Stomach (tissue), 9 donors: ENCODE measurements around the gene CNDP2. TPM values are rescaled to one million over a fixed set of nuclear protein-coding genes. Genes with fewer than 3 reads are reported as not detected.
A peak's percentile ranks its signal among the peaks of the same experiment; 100 is the strongest.

Experiments used
- DNase-seq, 2 donors: peaks; one replicate each; pipeline versions ENCODE4 v3.0.0 to v3.0.0-alpha.2; 2013 to 2019
- H3K27ac ChIP-seq, 5 donors: fragments of 200-600 bp in 4 of 5; sonication (generic) in 4 of 5; one replicate each; pipeline ENCODE4 v1.5.1; 2013 to 2019; ENCODE audit warnings: mild to moderate bottlenecking in 1 of 5, moderate library complexity in 1 of 5
- H3K27me3 ChIP-seq, 3 donors: fragments of 200-600 bp; sonication (generic); one replicate each; pipeline ENCODE4 v1.5.1; 2017 to 2019; ENCODE audit warnings: mixed run types in 1 of 3
- H3K36me3 ChIP-seq, 4 donors: fragments of 200-600 bp; sonication (generic); 1 replicate in 3 of 4; 2 replicates in 1 of 4; pipeline ENCODE4 v1.5.1; 2016 to 2019
- H3K4me1 ChIP-seq, 4 donors: fragments of 200-600 bp; sonication (generic); one replicate each; pipeline ENCODE4 v1.5.1; 2016 to 2019
- H3K4me3 ChIP-seq, 4 donors: fragments of 200-600 bp; sonication (generic) in 3 of 4; one replicate each; pipeline ENCODE4 v1.5.1; 2016 to 2019; ENCODE audit warnings: mild to moderate bottlenecking in 1 of 4
- H3K9me3 ChIP-seq, 4 donors: fragments of 200-600 bp; sonication (generic); one replicate each; pipeline ENCODE4 v1.5.1; 2016 to 2019
- CTCF ChIP-seq, 7 experiments: fragments of 450-650 bp in 4 of 7; fragments of 200-600 bp in 3 of 7; sonication (generic) in 3 of 7; IDR thresholded peaks; one replicate each; pipeline ENCODE4 v1.5.1; 2016 to 2019; ENCODE audit warnings: antibody characterized with exemption in 7 of 7, control low read depth in 2 of 7, mild to moderate bottlenecking in 1 of 7
- EP300 ChIP-seq: sonication (generic); formaldehyde crosslinking; IDR thresholded peaks from one replicate; pipeline ENCODE4 v1.6.1; 2017; ENCODE audit warnings: antibody characterized with exemption
- POLR2A ChIP-seq, 4 donors: fragments of 450-650 bp; IDR thresholded peaks; one replicate each; pipeline ENCODE4 v1.6.1; 2016; ENCODE audit warnings: antibody characterized with exemption in 4 of 4, control low read depth in 2 of 4, mild to moderate bottlenecking in 1 of 4, moderate library complexity in 1 of 4
- POLR2AphosphoS5 ChIP-seq, 3 donors: sonication (generic); formaldehyde crosslinking; IDR thresholded peaks; one replicate each; pipeline ENCODE4 v1.6.1; 2016; ENCODE audit warnings: antibody characterized with exemption in 3 of 3
- WGBS, 5 donors: extraction: QIAGEN DNeasy Blood & Tissue Kit in 3 of 5; methylation state at CpG; one replicate each; pipeline versions ENCODE4 v1.1.5 to v1.1.7; 2013 to 2018; 5-methylcytosine and 5-hydroxymethylcytosine counted together
- intact Hi-C: fragments of 100-400 bp; cut with DNase I; formaldehyde crosslinking; loops from one replicate; pipeline ENCODE4 v1.15.1; 2023; ENCODE audit warnings: low total_unique reads
- polyA plus RNA-seq, 3 donors: library from polyadenylated mRNA; stranded (reverse); fragments of 200-250 nt; gene quantifications; one replicate each; pipeline ENCODE4 v1.2.3, GENCODE V29; 2013
- total RNA-seq, 5 donors: library from RNA; depleted of rRNA; stranded (reverse); fragments of >200 nt; gene quantifications; one replicate each; pipeline versions ENCODE4 v1.1.0 to v1.2.3, GENCODE V29; 2014 to 2016
- donor health status: healthy with polysubstance abuse.
- donor health status: Bipolar disorder and iron deficiency.
- donor health status: healthy.

CNDP2 gene
- total and polyA plus RNA-seq, 8 donors = 12.8 to 204 (median 113) TPM

DNA sequence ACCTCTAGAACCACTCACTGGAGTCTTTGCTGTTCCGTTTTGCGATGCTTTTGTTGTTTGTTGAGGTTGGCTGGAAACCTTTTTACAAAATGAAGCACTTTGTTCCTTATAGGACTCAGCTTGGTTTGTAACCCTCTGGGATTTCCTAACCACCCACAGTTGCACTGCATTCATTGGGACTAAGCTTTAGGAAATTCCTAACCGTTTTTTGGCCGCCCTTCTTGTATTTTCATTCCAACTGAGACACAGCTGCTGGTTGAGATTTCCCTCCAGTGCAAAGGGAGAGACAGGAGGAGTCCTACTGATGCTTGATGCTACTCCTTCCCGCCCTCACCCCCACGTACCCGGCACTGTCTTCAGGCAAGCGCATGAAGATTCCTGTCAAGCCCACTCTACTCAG is 32.9 kb upstream of the CNDP2 start:
- Histone ChIP-seq H3K4me1 (peaks cover 0 to under 1% (median under 1%) of the 10 kb centered on the region in 4 donors), H3K9me3 (no peaks in the 10 kb centered on the region), H3K36me3 (no peaks in the 10 kb centered on the region), H3K4me3 (no peak overlapping the region), H3K27ac (no peak overlapping the region), H3K27me3 (peaks cover 0 to 19% (median 0%) of the 10 kb centered on the region in 3 donors)
- WGBS, 5 donors = 70 to 82% (median 79%) methylated on average over 8 of the region's 8 CpGs
- TF ChIP-seq POLR2AphosphoS5 (IDR thresholded peaks at IDR 0.05) (no peak), CTCF (IDR thresholded peaks at IDR 0.05) (no peak), EP300 (no peak), POLR2A (IDR thresholded peaks at IDR 0.05) (no peak)
- intact Hi-C loops = no loop called here
- DNase-seq = peak in 1 of 2 donors; percentile 37

- H3K27ac ChIP-seq = no peak overlapping the region
- intact Hi-C loops = no loop called here
- 88 to 100% (median 95%) methylated on average over 1 of the region's 1 CpG for WGBS, 5 donors
These were observed 32.2 kb upstream of the CNDP2 start for GRCh38 chr18:74463983-74464382.

DNA sequence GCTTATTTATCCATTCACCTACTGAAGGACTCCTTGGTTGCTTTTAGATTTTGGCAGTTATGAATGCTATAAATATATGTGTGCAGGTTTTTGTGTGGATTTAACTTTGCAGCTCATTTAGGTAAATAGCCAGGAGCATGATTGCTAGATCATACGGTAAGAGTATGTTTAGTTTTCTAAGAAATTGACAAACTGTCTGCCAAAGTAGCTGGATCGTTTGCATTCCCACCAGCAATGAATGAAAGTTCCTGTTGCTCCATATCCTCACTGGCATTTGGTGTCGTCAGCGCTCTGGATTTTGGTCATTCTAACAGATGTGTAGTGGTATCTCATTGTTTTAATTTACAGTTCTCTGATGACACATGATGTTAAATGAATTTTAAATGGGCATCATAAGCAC is 30.4 kb upstream of the CNDP2 start:
- H3K9me3 ChIP-seq = peaks cover 0 to 7% (median 0%) of the 10 kb centered on the region in 4 donors
- no peak overlapping the region for H3K4me3 ChIP-seq
- TF ChIP-seq POLR2AphosphoS5 (IDR thresholded peaks at IDR 0.05) (no peak), EP300 (no peak), CTCF (IDR thresholded peaks at IDR 0.05) (no peak), POLR2A (IDR thresholded peaks at IDR 0.05) (no peak)
- 79 to 92% (median 86%) methylated on average over 4 of the region's 4 CpGs for WGBS, 5 donors
- H3K27ac ChIP-seq = no peak overlapping the region
- no peaks in the 10 kb centered on the region for H3K36me3 ChIP-seq
- no peak for DNase-seq
- peaks cover 0 to 10% (median 0%) of the 10 kb centered on the region in 3 donors for H3K27me3 ChIP-seq
- intact Hi-C loops = no loop called here
- peaks cover 0 to 9% (median 3%) of the 10 kb centered on the region in 4 donors for H3K4me1 ChIP-seq

More at GRCh38 chr18:74463983-74464382, 32.2 kb upstream of the CNDP2 start:
- H3K4me3 ChIP-seq = no peak overlapping the region
- H3K27me3 ChIP-seq = peaks cover 0 to 12% (median 0%) of the 10 kb centered on the region in 3 donors
- peaks cover 0 to 8% (median 3%) of the 10 kb centered on the region in 4 donors for H3K4me1 ChIP-seq
- DNase-seq = no peak
- no peaks in the 10 kb centered on the region for H3K36me3 ChIP-seq
- H3K9me3 ChIP-seq = no peaks in the 10 kb centered on the region
- no peak for TF ChIP-seq CTCF (IDR thresholded peaks at IDR 0.05)
- TF ChIP-seq EP300 = no peak
- TF ChIP-seq POLR2AphosphoS5 (IDR thresholded peaks at IDR 0.05) = no peak
- TF ChIP-seq POLR2A (IDR thresholded peaks at IDR 0.05) = no peak

DNA sequence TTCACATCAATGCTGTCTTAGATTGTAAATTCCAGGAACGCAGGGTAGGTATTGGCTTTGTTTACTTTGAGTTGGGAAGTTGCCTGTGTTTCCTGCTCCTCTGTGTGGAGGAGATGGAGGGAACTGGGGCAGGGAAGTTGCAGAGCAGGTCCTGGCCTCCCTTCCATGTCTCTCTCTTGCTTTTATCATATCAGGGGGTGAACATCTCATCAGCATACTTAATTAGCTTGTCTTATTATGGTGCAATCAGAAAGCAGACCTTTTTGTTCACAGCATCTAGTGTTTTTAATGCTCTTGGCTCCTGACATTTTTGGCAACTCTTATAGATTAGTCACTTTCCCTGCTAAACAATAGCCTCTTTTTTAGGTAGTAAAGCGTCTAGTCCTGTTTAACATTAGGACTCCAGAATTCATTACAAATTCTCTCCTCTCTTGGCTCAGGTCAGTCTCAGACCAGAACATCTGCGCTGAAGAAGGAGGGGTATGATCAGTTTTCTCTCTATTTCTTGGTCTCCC is 27.6 kb upstream of the CNDP2 start:
- Histone ChIP-seq H3K27me3 (no peaks in the 10 kb centered on the region), H3K4me1 (peaks cover 0 to 9% (median 3%) of the 10 kb centered on the region in 4 donors), H3K36me3 (no peaks in the 10 kb centered on the region), H3K9me3 (peaks cover 0 to 9% (median 2%) of the 10 kb centered on the region in 4 donors), H3K4me3 (no peak overlapping the region), H3K27ac (peak overlapping the region in 1 of 5 donors; percentile 41)
- intact Hi-C loops = no loop called here
- no peak for DNase-seq
- 28 to 45% (median 42%) methylated on average over 3 of the region's 3 CpGs for WGBS, 5 donors
- no peak for TF ChIP-seq POLR2A (IDR thresholded peaks at IDR 0.05)

DNA sequence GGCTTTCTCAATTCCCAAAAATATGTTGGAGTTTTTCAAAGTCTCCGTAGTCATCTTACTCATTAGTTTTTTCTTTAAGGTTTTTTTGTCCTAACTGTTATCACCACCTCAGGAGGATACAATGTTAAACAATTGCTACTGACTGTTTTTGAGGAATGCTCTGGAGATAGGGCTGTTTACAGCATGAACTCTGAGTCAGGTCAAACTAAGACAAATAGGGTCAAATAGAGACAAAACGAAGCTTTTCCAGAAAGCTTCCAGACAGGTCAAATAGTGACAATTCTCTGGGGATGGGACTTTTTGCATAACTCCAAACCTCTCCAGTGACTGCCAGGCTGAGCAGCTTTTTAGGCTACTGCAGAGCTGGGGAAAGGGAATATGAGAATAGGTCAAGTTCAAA is 23.9 kb upstream of the CNDP2 start:
- H3K36me3 ChIP-seq = no peaks in the 10 kb centered on the region
- no peak for DNase-seq
- WGBS, 5 donors = 52 to 70% (median 65%) methylated on average over 2 of the region's 2 CpGs
- peaks cover 0 to 9% (median 2%) of the 10 kb centered on the region in 4 donors for H3K9me3 ChIP-seq
- H3K4me3 ChIP-seq = no peak overlapping the region
- peaks cover 0 to 9% (median 3%) of the 10 kb centered on the region in 4 donors for H3K4me1 ChIP-seq
- TF ChIP-seq POLR2AphosphoS5 (IDR thresholded peaks at IDR 0.05) (no peak), EP300 (no peak), POLR2A (IDR thresholded peaks at IDR 0.05) (no peak), CTCF (IDR thresholded peaks at IDR 0.05) (no peak)
- intact Hi-C loops = loop anchor here (10.0 kb wide), 1 partner anchor 108 kb away; no protein-coding TSS in a partner anchor
- no peaks in the 10 kb centered on the region for H3K27me3 ChIP-seq
- H3K27ac ChIP-seq = no peak overlapping the region
